ENCODE measurements around the gene TMTC4. TPM values are rescaled to one million over a fixed set of nuclear protein-coding genes. Genes with fewer than 3 reads are reported as not detected.

The TMTC4 gene
- total and polyA plus RNA-seq, 10 of the 15 experiments (the other 5 are each of a cell fraction or from before 2014, with no cell fraction given): 3.3 to 24.6 (median 14.5) TPM

- DNase-seq (ENCODE audit: low read depth, low spot score) (no peak), FAIRE-seq (no peak), ATAC-seq (no peak)
- intact Hi-C loops (cut with micrococcal nuclease; ENCODE audit: unreplicated experiment): loop anchor here (5.0 kb wide), 1 partner anchor 1169 kb away; the partner anchor contains the start of gene TM9SF2
- 97% methylated on average over 10 of the region's 11 CpGs for WGBS (ENCODE audit: insufficient coverage, insufficient replicate concordance, low lambda C conversion rate, missing lambda C conversion rate)
- Histone ChIP-seq H4K20me1 (ENCODE audit: control insufficient read depth, insufficient read depth) (no peaks in the 10 kb centered on the region), H3K9me3 (replicated peaks; ENCODE audit: control insufficient read depth, insufficient read depth, low read length) (no peaks in the 10 kb centered on the region), H3K4me3 (no peak overlapping the region), H3K4me2 (ENCODE audit: control insufficient read depth, insufficient read depth) (0 out of 2 replicates have a peak overlapping the region, but pooled peaks have one; percentile 8), H3K36me3 (ENCODE audit: control insufficient read depth in 2 of 2, insufficient read depth in 2 of 2, low read length in 1 of 2) (peaks cover 0 to 9% of the 10 kb centered on the region in 2 experiments; a peak in 1 of 4 replicates), H3K9ac (ENCODE audit: control insufficient read depth, insufficient read depth, low read length) (no peak overlapping the region), H3K4me1 (ENCODE audit: control insufficient read depth, insufficient read depth, low read length) (peaks cover 5% of the 10 kb centered on the region), H2AFZ (ENCODE audit: control insufficient read depth, low read depth, low read length) (no peak overlapping the region), H3K27me3 (replicated peaks in 1 of 2; ENCODE audit: control insufficient read depth in 2 of 2, insufficient read depth in 2 of 2, low read length in 1 of 2) (no peaks in the 10 kb centered on the region), H3K27ac (ENCODE audit: control insufficient read depth, insufficient read depth) (no peak overlapping the region), H3K79me2 (ENCODE audit: control insufficient read depth, insufficient read depth, low read length) (peaks cover 15% of the 10 kb centered on the region)
- no TSS peak for BruUV-seq (replicated peaks)
- ChIA-PET RAD21 (ENCODE audit: unreplicated experiment) (no interaction called here), CTCF (no interaction called here), POLR2A (no interaction called here), SMC1A (ENCODE audit: uncharacterized antibody, unreplicated experiment) (interaction anchor here (0.6 kb wide), 1 partner anchor 1082 kb away, joined by 3 read pairs; no protein-coding TSS in a partner anchor)
- in situ Hi-C loops (cut with MboI): no loop called here
- TF ChIP-seq TCF3 (IDR thresholded peaks at IDR 0.05; ENCODE audit: borderline replicate concordance, insufficient read depth, low read depth, low read length) (no peak), SUZ12 (IDR thresholded peaks at IDR 0.05; ENCODE audit: unreplicated experiment) (no peak), YBX1 (IDR thresholded peaks at IDR 0.05) (no peak), MYC (IDR thresholded peaks at IDR 0.05; ENCODE audit: insufficient read depth, insufficient read length, insufficient replicate concordance, low read length, severe bottlenecking) (no peak), ZBTB40 (IDR thresholded peaks at IDR 0.05; ENCODE audit: borderline replicate concordance) (no peak), ZNF274 (IDR thresholded peaks at IDR 0.05; ENCODE audit: insufficient read depth, insufficient read length) (no peak), NKRF (conservative IDR thresholded peaks at IDR 0.05) (no peak), HDGF (IDR thresholded peaks at IDR 0.05) (no peak), GATAD2B (conservative IDR thresholded peaks at IDR 0.05; ENCODE audit: low read depth) (no peak), CEBPB (IDR thresholded peaks at IDR 0.05; ENCODE audit: borderline replicate concordance in 1 of 2, low read depth in 2 of 2, low read length in 2 of 2) (no peak), RUNX3 (IDR thresholded peaks at IDR 0.05; ENCODE audit: low read length) (no peak), NFXL1 (IDR thresholded peaks at IDR 0.05; ENCODE audit: borderline replicate concordance) (no peak), GABPA (IDR thresholded peaks at IDR 0.05; ENCODE audit: low read depth) (no peak), RBBP5 (conservative IDR thresholded peaks at IDR 0.05) (no peak), E2F4 (IDR thresholded peaks at IDR 0.05; ENCODE audit: low read depth, low read length) (no peak), SPI1 (IDR thresholded peaks at IDR 0.05; ENCODE audit: borderline replicate concordance, insufficient read depth, low read depth, low read length) (no peak)
These were observed 3.0 kb downstream of the TMTC4 start for GRCh38 chr13:100671389-100672182.
